ENCODE results near the gene TENT4A.

DNA sequence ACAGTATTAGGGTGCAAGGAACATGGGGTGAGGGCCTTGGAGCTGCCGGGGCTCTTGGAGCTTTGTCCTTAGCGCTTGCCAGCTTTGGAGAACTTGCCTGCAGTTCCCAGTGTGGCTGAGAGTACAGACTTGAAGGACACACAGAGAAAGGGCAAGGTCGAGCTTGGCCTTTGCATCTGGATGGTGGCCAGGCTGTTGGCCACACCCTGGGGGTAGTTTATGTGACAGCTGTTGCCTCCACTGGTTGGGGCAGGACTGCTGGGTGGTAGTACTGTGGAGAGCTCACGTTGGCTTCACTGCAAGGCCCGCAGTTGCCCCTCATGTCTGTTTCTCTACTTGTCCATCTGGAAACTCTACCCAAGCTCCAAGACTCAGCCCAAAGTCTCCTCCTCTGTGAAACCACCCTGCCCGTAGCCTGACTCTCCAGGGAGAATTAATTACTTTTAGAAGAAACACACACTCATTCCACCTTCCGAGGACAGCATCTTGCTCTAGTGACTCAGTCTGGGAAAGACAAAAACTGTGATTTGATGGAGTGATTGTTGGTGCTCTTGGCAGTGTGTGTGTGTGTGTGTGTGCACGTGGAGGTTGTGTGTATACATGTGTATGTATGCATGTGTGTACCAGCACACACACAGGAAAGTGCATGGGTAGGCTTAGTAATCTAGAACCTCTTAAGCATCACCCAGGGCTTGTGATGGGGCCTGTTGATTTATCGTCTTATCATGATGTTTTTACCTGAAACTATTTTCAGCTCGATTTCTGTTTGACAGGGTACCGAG, 57.8 kb downstream of the TENT4A start:
- TF ChIP-seq, protein P1, sequence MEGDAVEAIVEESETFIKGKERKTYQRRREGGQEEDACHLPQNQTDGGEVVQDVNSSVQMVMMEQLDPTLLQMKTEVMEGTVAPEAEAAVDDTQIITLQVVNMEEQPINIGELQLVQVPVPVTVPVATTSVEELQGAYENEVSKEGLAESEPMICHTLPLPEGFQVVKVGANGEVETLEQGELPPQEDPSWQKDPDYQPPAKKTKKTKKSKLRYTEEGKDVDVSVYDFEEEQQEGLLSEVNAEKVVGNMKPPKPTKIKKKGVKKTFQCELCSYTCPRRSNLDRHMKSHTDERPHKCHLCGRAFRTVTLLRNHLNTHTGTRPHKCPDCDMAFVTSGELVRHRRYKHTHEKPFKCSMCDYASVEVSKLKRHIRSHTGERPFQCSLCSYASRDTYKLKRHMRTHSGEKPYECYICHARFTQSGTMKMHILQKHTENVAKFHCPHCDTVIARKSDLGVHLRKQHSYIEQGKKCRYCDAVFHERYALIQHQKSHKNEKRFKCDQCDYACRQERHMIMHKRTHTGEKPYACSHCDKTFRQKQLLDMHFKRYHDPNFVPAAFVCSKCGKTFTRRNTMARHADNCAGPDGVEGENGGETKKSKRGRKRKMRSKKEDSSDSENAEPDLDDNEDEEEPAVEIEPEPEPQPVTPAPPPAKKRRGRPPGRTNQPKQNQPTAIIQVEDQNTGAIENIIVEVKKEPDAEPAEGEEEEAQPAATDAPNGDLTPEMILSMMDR (IDR thresholded peaks at IDR 0.05), result no peak
- TF ChIP-seq POLR2A (IDR thresholded peaks at IDR 0.05), result no peak
